HCT116 (cell line): ENCODE data around the gene JSRP1. TPM values are rescaled to one million over a fixed set of nuclear protein-coding genes. Genes with fewer than 3 reads are reported as not detected.

ENCODE experiments used
- ATAC-seq: fragments of 200-7000 bp; cut with Tn5 transposase; 2 replicates; pipeline ENCODE4 v1.9.1; 2020; ENCODE audit warnings: mild to moderate bottlenecking, moderate library complexity
- BruUV-seq: library from RNA; stranded (reverse); fragments of 400-500 nt; replicated peaks from 2 replicates; lab custom pipeline; 2021; lab: Mats Ljungman, UMichigan
- CTCF ChIA-PET: fragments of 300-600 bp; sonication (Branson Sonifier 250); formaldehyde crosslinking; loops from one replicate; lab custom pipeline; 2021; ENCODE audit warnings: antibody characterized with exemption; lab: Charles Lee
- POLR2A ChIA-PET: fragments of 300-600, 350-600 bp; sonication (Branson Sonifier 250); formaldehyde crosslinking; loops from one replicate; lab custom pipeline; 2021; ENCODE audit warnings: antibody characterized with exemption; lab: Charles Lee
- RAD21 ChIA-PET, 2 experiments: fragments of 300-600 bp; sonication (Branson Sonifier 250); formaldehyde crosslinking; loops; one replicate each; lab custom pipeline; 2023; ENCODE audit warnings: low total read pairs in 2 of 2; ENCODE audit not compliant: uncharacterized antibody in 2 of 2, unreplicated experiment in 2 of 2, low non-redundant PET in 1 of 2; lab: Charles Lee
- DNase-seq: peaks from one replicate; pipeline ENCODE4 v3.0.0-alpha.2; 2010; ENCODE audit warnings: low read depth, low spot score
- H2AFZ ChIP-seq: fragments of 200-600 bp; shearing (Covaris generic), sonication (generic); 2 replicates; pipeline ENCODE4 v1.6.1; 2017; ENCODE audit warnings: low read depth, mixed run types, mixed read lengths, antibody characterized with exemption, low read length; ENCODE audit not compliant: poor library complexity, severe bottlenecking
- H3K27ac ChIP-seq: 2 replicates; pipeline ENCODE4 v1.5.1; 2012; ENCODE audit warnings: low read depth, low read length
- H3K27me3 ChIP-seq: fragments of 200-600 bp; sonication (generic); 2 replicates; pipeline ENCODE4 v1.6.1; 2016; ENCODE audit warnings: mixed run types, low read length, mixed read lengths; ENCODE audit not compliant: insufficient read depth
- H3K36me3 ChIP-seq, 2 experiments: fragments of 200-500 bp in 1 of 2; fragments of 200-600 bp in 1 of 2; sonication (Bioruptor generic) in 1 of 2; sonication (generic) in 1 of 2; 2 replicates each; pipeline versions ENCODE4 v1.5.1 to v1.6.1; 2014 to 2016; ENCODE audit warnings: low read length in 2 of 2, inconsistent platforms in 1 of 2, mixed read lengths in 1 of 2, mixed run types in 1 of 2; ENCODE audit not compliant: insufficient read depth in 2 of 2, control insufficient read depth in 1 of 2
- H3K4me1 ChIP-seq, 2 experiments: fragments of 200-600 bp in 1 of 2; sonication (generic) in 1 of 2; 2 replicates each; pipeline versions ENCODE4 v1.5.1 to v1.6.1; 2012 to 2017; ENCODE audit warnings: low read length in 2 of 2, inconsistent platforms in 1 of 2, mild to moderate bottlenecking in 1 of 2, mixed read lengths in 1 of 2, mixed run types in 1 of 2, moderate library complexity in 1 of 2; ENCODE audit not compliant: insufficient read depth in 2 of 2, control insufficient read depth in 1 of 2
- H3K4me2 ChIP-seq: fragments of 200-600 bp; sonication (generic); 2 replicates; pipeline ENCODE4 v1.6.1; 2017; ENCODE audit warnings: mixed run types, low read length, mixed read lengths
- H3K4me3 ChIP-seq, 2 experiments: fragments of 200-600 bp in 1 of 2; sonication (generic) in 1 of 2; replicated peaks in 1 of 2; 2 replicates each; pipeline ENCODE4 v1.5.1; 2011 to 2016; ENCODE audit warnings: low read length in 2 of 2, control low read depth in 1 of 2, low read depth in 1 of 2, mild to moderate bottlenecking in 1 of 2, mixed read lengths in 1 of 2, mixed run types in 1 of 2
- H3K79me2 ChIP-seq: fragments of 200-600 bp; sonication (generic); 2 replicates; pipeline ENCODE4 v1.6.1; 2017; ENCODE audit warnings: mild to moderate bottlenecking, mixed run types, low read length, moderate library complexity, mixed read lengths; ENCODE audit not compliant: insufficient read depth
- H3K9ac ChIP-seq: fragments of 200-600 bp; sonication (generic); 2 replicates; pipeline ENCODE4 v1.6.1; 2016; ENCODE audit warnings: low read length, mixed read lengths
- H3K9me2 ChIP-seq: fragments of 200-600 bp; sonication (generic), shearing (Covaris generic); 2 replicates; pipeline ENCODE4 v1.6.1; 2017; ENCODE audit warnings: mixed run types, mild to moderate bottlenecking, moderate library complexity; ENCODE audit not compliant: insufficient read depth
- H3K9me3 ChIP-seq, 2 experiments: fragments of 200-500 bp in 1 of 2; fragments of 200-600 bp in 1 of 2; sonication (Bioruptor generic) in 1 of 2; sonication (generic) in 1 of 2; 2 replicates each; pipeline ENCODE4 v1.6.1; 2014 to 2017; ENCODE audit warnings: low read length in 2 of 2, mixed read lengths in 2 of 2, inconsistent platforms in 1 of 2, low read depth in 1 of 2, mild to moderate bottlenecking in 1 of 2, mixed run types in 1 of 2, moderate library complexity in 1 of 2; ENCODE audit not compliant: control insufficient read depth in 1 of 2, insufficient read depth in 1 of 2
- H4K20me1 ChIP-seq: fragments of 200-600 bp; sonication (generic), shearing (Covaris generic); 2 replicates; pipeline ENCODE4 v1.6.1; 2017; ENCODE audit warnings: mixed run types, mild to moderate bottlenecking, moderate library complexity; ENCODE audit not compliant: insufficient read depth
- ATF3 ChIP-seq: IDR thresholded peaks from 2 replicates; pipeline ENCODE4 v1.6.1; 2012
- CBX3 ChIP-seq: IDR thresholded peaks from 2 replicates; pipeline ENCODE4 v1.6.1; 2012; ENCODE audit warnings: low read depth
- CEBPB ChIP-seq: IDR thresholded peaks from 2 replicates; pipeline ENCODE4 v1.6.1; 2012; ENCODE audit warnings: low read depth
- CTCF ChIP-seq, 3 experiments: fragments of 200-600 bp in 1 of 3; sonication (generic) in 1 of 3; IDR thresholded peaks in 2 of 3; conservative IDR thresholded peaks in 1 of 3; 2 replicates each; pipeline ENCODE4 v1.5.1; 2012 to 2017; ENCODE audit warnings: low read depth in 2 of 3, low read length in 2 of 3, antibody characterized with exemption in 1 of 3, borderline replicate concordance in 1 of 3, control low read depth in 1 of 3, mild to moderate bottlenecking in 1 of 3, mixed read lengths in 1 of 3, mixed run types in 1 of 3, moderate library complexity in 1 of 3; ENCODE audit not compliant: insufficient read depth in 1 of 3
- EGR1 ChIP-seq: IDR thresholded peaks from 2 replicates; pipeline ENCODE4 v1.6.1; 2012; ENCODE audit warnings: low read depth
- ELF1 ChIP-seq: IDR thresholded peaks from 2 replicates; pipeline ENCODE4 v1.6.1; 2012; ENCODE audit warnings: low read depth, borderline replicate concordance
- EZH2 ChIP-seq: fragments of 200-600 bp; sonication (generic); IDR thresholded peaks from 2 replicates; pipeline ENCODE4 v1.6.1; 2017; ENCODE audit warnings: antibody characterized with exemption, mixed run types
- EZH2phosphoT487 ChIP-seq: fragments of 200-600 bp; IDR thresholded peaks from 2 replicates; pipeline ENCODE4 v1.6.1; 2018; ENCODE audit warnings: antibody characterized with exemption, borderline replicate concordance
- FOSL1 ChIP-seq: IDR thresholded peaks from 2 replicates; pipeline ENCODE4 v1.6.1; 2012; ENCODE audit warnings: low read depth
- JUND ChIP-seq: IDR thresholded peaks from 2 replicates; pipeline ENCODE4 v1.6.1; 2012
- POLR2A ChIP-seq: IDR thresholded peaks from 2 replicates; pipeline ENCODE4 v1.7.0; 2011; ENCODE audit warnings: borderline replicate concordance; ENCODE audit not compliant: insufficient read depth, insufficient read length; ENCODE audit errors: extremely low read depth
- POLR2AphosphoS5 ChIP-seq: IDR thresholded peaks from 2 replicates; pipeline ENCODE4 v1.6.1; 2011; ENCODE audit warnings: mild to moderate bottlenecking, low read depth, low read length, moderate library complexity
- REST ChIP-seq: IDR thresholded peaks from 2 replicates; pipeline ENCODE4 v1.6.1; 2012; ENCODE audit warnings: low read depth
- SP1 ChIP-seq: IDR thresholded peaks from 2 replicates; pipeline ENCODE4 v1.6.1; 2012; ENCODE audit warnings: low read depth
- SRF ChIP-seq: IDR thresholded peaks from 2 replicates; pipeline ENCODE4 v1.6.1; 2012; ENCODE audit warnings: low read depth
- TCF7L2 ChIP-seq: IDR thresholded peaks from 2 replicates; pipeline ENCODE4 v1.7.0; 2011; ENCODE audit warnings: borderline replicate concordance, inconsistent platforms; ENCODE audit not compliant: insufficient read depth, insufficient read length; ENCODE audit errors: extremely low read depth
- ZFX ChIP-seq: fragments of 450-650 bp; IDR thresholded peaks from 2 replicates; pipeline ENCODE4 v1.6.1; 2017
- ZNF274 ChIP-seq: fragments of 200-500 bp; sonication (Bioruptor generic); IDR thresholded peaks from 2 replicates; pipeline ENCODE4 v1.6.1; 2014; ENCODE audit warnings: mild to moderate bottlenecking, low read depth, low read length, inconsistent platforms
- intact Hi-C: fragments of 100-400 bp; cut with micrococcal nuclease; formaldehyde crosslinking; loops from 2 replicates; pipeline ENCODE4 v1.10.0; 2022
- total RNA-seq: library from RNA; stranded (reverse); gene quantifications from one replicate; pipeline ENCODE4 v1.2.1, GENCODE V29; 2021; ENCODE audit not compliant: unreplicated experiment
- TF ChIP-seq, protein P1 (sequence below): IDR thresholded peaks from 2 replicates; pipeline ENCODE4 v1.6.1; 2011; ENCODE audit warnings: mild to moderate bottlenecking, low read length, moderate library complexity; ENCODE audit not compliant: insufficient replicate concordance; ENCODE audit errors: extremely low read depth
- TF ChIP-seq, protein P2 (sequence below): IDR thresholded peaks from 2 replicates; pipeline ENCODE4 v1.6.1; 2012

JSRP1 gene
- total RNA-seq, 1 experiment from 2014 or later = 0.30 TPM

DNA sequence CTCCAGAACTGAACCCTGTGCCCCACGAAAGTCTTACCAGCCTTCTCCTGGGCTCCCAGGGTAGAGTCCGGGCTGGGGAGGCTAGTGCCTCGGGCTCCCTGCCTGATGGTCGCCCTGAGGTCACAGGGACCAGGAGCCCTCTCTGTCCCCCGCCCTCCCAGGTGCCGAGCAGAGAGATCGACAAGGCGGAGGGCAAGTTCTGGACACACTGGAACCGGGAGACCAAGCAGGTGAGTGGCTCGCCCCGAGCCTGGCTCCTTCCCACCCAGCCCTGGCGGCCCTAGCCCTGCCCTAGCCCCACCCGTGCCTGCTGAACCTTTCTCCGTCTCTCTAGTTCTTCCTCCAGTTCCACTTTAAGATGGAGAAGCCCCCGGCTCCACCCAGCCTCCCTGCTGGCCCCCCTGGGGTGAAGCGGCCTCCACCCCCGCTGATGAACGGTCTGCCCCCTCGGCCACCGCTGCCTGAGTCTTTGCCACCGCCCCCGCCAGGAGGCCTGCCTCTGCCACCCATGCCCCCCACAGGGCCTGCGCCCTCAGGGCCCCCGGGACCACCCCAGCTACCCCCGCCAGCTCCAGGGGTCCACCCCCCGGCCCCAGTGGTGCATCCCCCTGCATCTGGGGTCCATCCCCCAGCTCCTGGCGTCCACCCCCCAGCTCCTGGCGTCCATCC, 8.7 kb downstream of the JSRP1 start:
- Histone ChIP-seq H3K27ac (no peak overlapping the region; the same call in 1 of the 2 replicates), H2AFZ (no peak overlapping the region), H3K27me3 (no peaks in the 10 kb centered on the region), H3K4me2 (no peak overlapping the region), H3K9ac (no peak overlapping the region), H3K4me3 (no peak overlapping the region), H3K36me3 (peaks cover 36 to 52% of the 10 kb centered on the region in 2 experiments), H3K9me2 (no peaks in the 10 kb centered on the region), H4K20me1 (peaks cover 6% of the 10 kb centered on the region; the same call in 1 of the 2 replicates), H3K9me3 (no peaks in the 10 kb centered on the region), H3K4me1 (0 out of 4 replicates have a peak, but pooled peaks cover 0 to 4% of the 10 kb centered on the region in 2 experiments), H3K79me2 (peaks cover 38% of the 10 kb centered on the region)
- POLR2A ChIA-PET = no interaction called here
- BruUV-seq = no TSS peak
- DNase-seq = no peak
- ATAC-seq = no peak
- RAD21 ChIA-PET = no interaction called here
- intact Hi-C loops = no loop called here
- CTCF ChIA-PET = no interaction called here
- TF ChIP-seq POLR2AphosphoS5 = no peak
- TF ChIP-seq CTCF (IDR thresholded peaks at IDR 0.05 in 2 of 3, conservative IDR thresholded peaks at IDR 0.05 in 1 of 3; ENCODE audit: borderline replicate concordance in 1 of 3, insufficient read depth in 1 of 3, low read depth in 2 of 3, low read length in 2 of 3) = no peak
- no peak for TF ChIP-seq EZH2
- no peak for TF ChIP-seq ELF1
- no peak for TF ChIP-seq TCF7L2
- TF ChIP-seq CEBPB = no peak
- TF ChIP-seq EZH2phosphoT487 = no peak
- TF ChIP-seq, protein P1, sequence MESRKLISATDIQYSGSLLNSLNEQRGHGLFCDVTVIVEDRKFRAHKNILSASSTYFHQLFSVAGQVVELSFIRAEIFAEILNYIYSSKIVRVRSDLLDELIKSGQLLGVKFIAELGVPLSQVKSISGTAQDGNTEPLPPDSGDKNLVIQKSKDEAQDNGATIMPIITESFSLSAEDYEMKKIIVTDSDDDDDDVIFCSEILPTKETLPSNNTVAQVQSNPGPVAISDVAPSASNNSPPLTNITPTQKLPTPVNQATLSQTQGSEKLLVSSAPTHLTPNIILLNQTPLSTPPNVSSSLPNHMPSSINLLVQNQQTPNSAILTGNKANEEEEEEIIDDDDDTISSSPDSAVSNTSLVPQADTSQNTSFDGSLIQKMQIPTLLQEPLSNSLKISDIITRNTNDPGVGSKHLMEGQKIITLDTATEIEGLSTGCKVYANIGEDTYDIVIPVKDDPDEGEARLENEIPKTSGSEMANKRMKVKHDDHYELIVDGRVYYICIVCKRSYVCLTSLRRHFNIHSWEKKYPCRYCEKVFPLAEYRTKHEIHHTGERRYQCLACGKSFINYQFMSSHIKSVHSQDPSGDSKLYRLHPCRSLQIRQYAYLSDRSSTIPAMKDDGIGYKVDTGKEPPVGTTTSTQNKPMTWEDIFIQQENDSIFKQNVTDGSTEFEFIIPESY = no peak
- TF ChIP-seq SP1 = no peak
- TF ChIP-seq ZNF274 = no peak
- TF ChIP-seq, protein P2, sequence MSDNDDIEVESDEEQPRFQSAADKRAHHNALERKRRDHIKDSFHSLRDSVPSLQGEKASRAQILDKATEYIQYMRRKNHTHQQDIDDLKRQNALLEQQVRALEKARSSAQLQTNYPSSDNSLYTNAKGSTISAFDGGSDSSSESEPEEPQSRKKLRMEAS = no peak
- TF ChIP-seq FOSL1 = no peak
- TF ChIP-seq ZFX = no peak
- no peak for TF ChIP-seq EGR1
- no peak for TF ChIP-seq JUND
- TF ChIP-seq POLR2A = no peak
- TF ChIP-seq CBX3 = no peak
- no peak for TF ChIP-seq REST
- TF ChIP-seq SRF = no peak
- TF ChIP-seq ATF3 = no peak
